Activated CD4-positive, alpha-beta T cell treated with anti-CD3 and anti-CD28 coated beads, Interleukin-2, amount 50 U/mL, for 48 hours (primary cell): ENCODE data around the gene LIPA.
"Not testable (repeated sequence)": the region's sequence is repeated elsewhere in the genome, so short reads cannot be mapped to it uniquely, and the experiment has no call there.

Experiments used
- DNase-seq, 2 experiments: peaks; one replicate each; pipeline ENCODE4 v3.0.0-alpha.2; 2020

LIPA gene

GRCh38 chr10:89207181-89207800 lies 44.3 kb downstream of the LIPA start, which contains the start of gene CH25H:
CH25H (minus strand) TSS chr10:89207317; CDS start chr10:89207292, 25 bp downstream.
- DNase-seq: peak; percentile 69 to 75

- peak; percentile 16 to 30 for DNase-seq
These were observed 45.0 kb downstream of the LIPA start for GRCh38 chr10:89206402-89207180.

GRCh38 chr10:89204621-89205185 lies 46.9 kb downstream of the LIPA start:
- no peak for DNase-seq

GRCh38 chr10:89203237-89203636 lies 48.3 kb downstream of the LIPA start:
- no peak for DNase-seq

GRCh38 chr10:89202033-89202425 lies 49.5 kb downstream of the LIPA start:
- no peak for DNase-seq

GRCh38 chr10:89201345-89202032 lies 50.1 kb downstream of the LIPA start:
- no peak for DNase-seq

GRCh38 chr10:89197473-89197872 lies 54.1 kb downstream of the LIPA start:
- DNase-seq: no peak

- not testable (repeated sequence) for DNase-seq
These were observed 60.3 kb downstream of the LIPA start for GRCh38 chr10:89191301-89191700.

- DNase-seq: no peak
These were observed 62.3 kb downstream of the LIPA start for GRCh38 chr10:89189211-89189734.

- DNase-seq: no peak
These were observed 65.9 kb downstream of the LIPA start for GRCh38 chr10:89185658-89186057.

GRCh38 chr10:89184638-89185037 lies 66.9 kb downstream of the LIPA start:
- DNase-seq: no peak

- no peak for DNase-seq
These were observed 68.0 kb downstream of the LIPA start for GRCh38 chr10:89183571-89183970.

GRCh38 chr10:89182894-89183293 lies 68.7 kb downstream of the LIPA start:
- no peak for DNase-seq

GRCh38 chr10:89175816-89176215 lies 75.8 kb downstream of the LIPA start:
- DNase-seq: no peak

- no peak for DNase-seq
These were observed 78.5 kb downstream of the LIPA start for GRCh38 chr10:89173075-89173474.

- DNase-seq: no peak
These were observed 79.6 kb downstream of the LIPA start for GRCh38 chr10:89171996-89172395.

- DNase-seq: no peak
These were observed 80.2 kb downstream of the LIPA start for GRCh38 chr10:89171263-89171872.

GRCh38 chr10:89168354-89168900 lies 83.1 kb downstream of the LIPA start:
- DNase-seq: not testable (repeated sequence)

- no peak for DNase-seq
These were observed 83.7 kb downstream of the LIPA start for GRCh38 chr10:89167915-89168314.

- DNase-seq: no peak
These were observed 85.7 kb downstream of the LIPA start for GRCh38 chr10:89165923-89166322.

- DNase-seq: no peak
These were observed 86.7 kb downstream of the LIPA start for GRCh38 chr10:89164920-89165319.

- DNase-seq: no peak
These were observed 87.5 kb downstream of the LIPA start for GRCh38 chr10:89164080-89164479.
